Activated naive CD4-positive, alpha-beta T cell treated with anti-CD3 and anti-CD28 coated beads, Interleukin-2, amount 10 ng/mL, durations not matched to agents 7 days and 5 days (primary cell): ENCODE results near the gene OST4.
"Not testable (repeated sequence)": the region's sequence is repeated elsewhere in the genome, so short reads cannot be mapped to it uniquely, and the experiment has no call there.

ENCODE experiments used
- CTCF ChIA-PET: fragments of 350-600 bp; sonication (Branson Sonifier 250); formaldehyde crosslinking; loops from one replicate; lab custom pipeline; 2021; ENCODE audit warnings: antibody characterized with exemption; lab: Charles Lee
- DNase-seq: peaks from one replicate; pipeline ENCODE4 v3.0.0-alpha.2; 2020
- H3K27ac Mint-ChIP-seq: one replicate; pipeline ENCODE4 v1.8.0; 2021; ENCODE audit warnings: mild to moderate bottlenecking, moderate library complexity, mixed read lengths
- H3K27me3 Mint-ChIP-seq: one replicate; pipeline ENCODE4 v1.8.0; 2021; ENCODE audit warnings: mild to moderate bottlenecking, mixed read lengths
- H3K36me3 Mint-ChIP-seq: one replicate; pipeline ENCODE4 v1.8.0; 2021; ENCODE audit warnings: mixed read lengths
- H3K4me1 Mint-ChIP-seq: one replicate; pipeline ENCODE4 v1.8.0; 2021; ENCODE audit warnings: mixed read lengths
- H3K4me3 Mint-ChIP-seq: one replicate; pipeline ENCODE4 v1.8.0; 2021; ENCODE audit warnings: mild to moderate bottlenecking, moderate library complexity, mixed read lengths
- H3K9me3 Mint-ChIP-seq: one replicate; pipeline ENCODE4 v1.8.0; 2021; ENCODE audit warnings: mixed read lengths

Gene OST4

DNA sequence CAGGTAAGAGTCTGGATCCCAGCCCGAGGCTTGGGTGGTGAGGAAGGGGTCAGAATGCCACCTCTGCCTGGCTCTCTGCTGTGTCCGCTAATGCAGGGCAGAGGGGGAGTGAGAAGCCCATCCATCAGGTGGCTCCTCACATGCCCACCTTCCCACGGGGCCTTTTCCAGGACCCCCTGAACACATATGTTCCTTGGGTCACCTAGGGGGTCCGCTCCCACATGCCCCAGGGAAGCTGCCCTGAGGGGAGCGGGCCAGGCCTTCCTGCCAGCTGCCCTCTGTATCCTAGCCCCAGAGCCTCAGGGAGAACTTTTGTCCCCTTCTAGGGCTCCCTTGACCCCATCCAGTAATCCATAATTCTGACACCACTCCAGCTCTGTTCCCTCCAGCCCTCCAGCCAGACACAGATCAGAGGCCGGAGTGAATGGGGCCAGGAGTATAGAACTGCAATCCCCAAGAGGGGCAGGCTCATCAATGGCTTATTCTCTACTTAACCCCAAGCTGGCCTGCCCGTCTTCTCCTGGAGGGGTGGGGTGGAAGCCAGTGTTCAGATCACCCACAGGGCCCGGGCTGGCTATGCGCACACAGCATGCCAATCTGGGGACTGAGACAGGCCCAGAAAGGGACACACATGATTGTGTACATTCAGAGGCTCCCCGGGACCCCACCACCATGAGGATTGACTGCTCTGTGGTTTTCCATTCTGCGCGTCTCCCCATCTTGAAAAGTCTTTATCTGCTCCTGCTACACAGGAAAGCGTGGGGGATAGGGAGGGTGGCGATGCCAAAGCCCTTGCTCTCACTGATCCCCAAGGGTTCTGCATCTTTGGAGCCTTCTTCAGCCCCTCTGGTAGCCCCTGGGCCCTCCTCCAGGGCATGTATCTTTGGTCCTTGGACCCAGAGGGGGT lies 8.0 kb upstream of the OST4 start:
- CTCF ChIA-PET: interaction anchor here (0.7 to 0.9 kb wide), 2 partner anchors 29 to 697 kb away, joined by 3 to 4 read pairs; no protein-coding TSS in a partner anchor
- Mint-ChIP-seq H3K27me3 (peaks cover 12% of the 10 kb centered on the region), H3K4me1 (peaks cover 52% of the 10 kb centered on the region)

DNA sequence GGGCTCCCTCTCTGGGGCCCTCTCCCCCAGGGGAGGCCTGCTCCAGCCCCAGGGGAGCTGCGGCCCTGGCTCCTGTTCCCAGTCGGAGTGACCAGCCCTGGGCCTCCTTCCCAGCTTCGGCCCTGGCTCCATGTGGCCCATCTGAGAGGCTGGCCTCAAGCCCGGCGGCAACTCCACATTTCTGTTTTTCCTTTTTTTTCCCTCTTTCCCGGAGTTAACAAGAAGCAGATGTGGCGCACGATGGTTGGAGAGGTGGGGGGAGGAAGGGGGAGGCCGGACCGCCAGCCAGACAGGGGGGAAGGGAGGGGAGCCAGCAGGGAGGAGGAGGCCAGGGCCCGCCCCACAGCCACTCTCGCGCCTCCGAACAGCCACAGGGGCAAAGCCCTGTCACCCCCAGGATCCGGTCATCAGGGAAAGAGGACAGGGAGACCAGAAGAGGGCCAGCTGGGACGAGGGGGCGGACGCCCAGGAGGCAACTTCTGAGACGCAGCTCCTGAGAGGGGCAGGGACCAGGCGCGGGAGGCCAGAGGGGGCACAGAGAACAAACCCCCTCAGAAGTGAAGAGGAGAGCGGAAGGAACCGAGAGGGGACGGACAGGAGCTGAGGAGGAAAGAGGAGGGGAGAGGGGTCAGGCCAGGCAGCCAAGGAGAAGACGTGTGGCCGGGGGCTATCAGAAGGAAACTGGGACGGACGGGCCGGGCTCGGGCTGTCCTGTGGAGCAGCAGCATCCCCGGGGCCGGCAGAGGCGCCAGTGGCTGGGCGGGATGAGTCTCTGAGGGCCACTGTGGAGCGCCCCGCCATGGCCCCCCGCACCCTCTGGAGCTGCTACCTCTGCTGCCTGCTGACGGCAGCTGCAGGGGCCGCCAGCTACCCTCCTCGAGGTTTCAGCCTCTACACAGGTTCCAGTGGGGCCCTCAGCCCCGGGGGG lies 7.1 kb upstream of the OST4 start, which contains the start of gene EMILIN1:
Gene EMILIN1, plus strand, starts transcription at position 349 of the 928 bp plus-strand sequence. Its CDS starts 451 bp downstream, at position 800.
- CTCF ChIA-PET: interaction anchor here (0.7 to 0.9 kb wide), 2 partner anchors 28 to 684 kb away, joined by 3 to 4 read pairs; no protein-coding TSS in a partner anchor
- DNase-seq: no peak
- H3K4me1 Mint-ChIP-seq: peaks cover 56% of the 10 kb centered on the region
- no peaks in the 10 kb centered on the region for H3K9me3 Mint-ChIP-seq
- peaks cover 2% of the 10 kb centered on the region for H3K36me3 Mint-ChIP-seq
- no peak within 1 kb of the TSS for H3K4me3 Mint-ChIP-seq
- no peak within 1 kb of the TSS for H3K27ac Mint-ChIP-seq
- peaks cover 12% of the 10 kb centered on the region for H3K27me3 Mint-ChIP-seq

More for the DNA sequence above, 8.0 kb upstream of the OST4 start:
- Mint-ChIP-seq H3K9me3 (no peaks in the 10 kb centered on the region), H3K27ac (peak overlapping the region; percentile 82), H3K36me3 (peaks cover 2% of the 10 kb centered on the region), H3K4me3 (no peak overlapping the region)
- no peak for DNase-seq

DNA sequence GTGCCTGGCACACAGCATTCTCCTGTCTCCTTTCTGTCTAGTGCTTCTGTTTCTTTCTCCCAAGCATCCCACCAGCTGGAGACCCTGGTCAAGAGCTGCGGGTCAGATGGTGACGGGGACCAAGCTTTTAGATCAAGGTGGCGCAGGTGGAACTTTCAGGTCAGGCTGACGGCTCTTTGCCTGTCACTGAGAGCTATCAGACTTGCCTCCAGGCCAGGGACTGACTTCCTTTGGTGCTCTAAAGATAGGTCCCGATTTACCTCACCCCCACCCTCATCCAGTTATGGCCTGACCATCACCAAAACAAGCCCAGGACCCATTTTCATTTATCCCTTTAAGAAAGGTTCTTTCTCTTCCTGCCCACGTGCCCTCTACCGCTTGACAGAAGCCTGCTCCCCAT lies 5.8 kb upstream of the OST4 start:
- CTCF ChIA-PET: no interaction called here
- Mint-ChIP-seq H3K27ac (peak overlapping the region; percentile 2), H3K9me3 (no peaks in the 10 kb centered on the region), H3K4me1 (peaks cover 62% of the 10 kb centered on the region), H3K4me3 (no peak overlapping the region), H3K36me3 (peaks cover 2% of the 10 kb centered on the region), H3K27me3 (peaks cover 12% of the 10 kb centered on the region)
- DNase-seq: no peak

DNA sequence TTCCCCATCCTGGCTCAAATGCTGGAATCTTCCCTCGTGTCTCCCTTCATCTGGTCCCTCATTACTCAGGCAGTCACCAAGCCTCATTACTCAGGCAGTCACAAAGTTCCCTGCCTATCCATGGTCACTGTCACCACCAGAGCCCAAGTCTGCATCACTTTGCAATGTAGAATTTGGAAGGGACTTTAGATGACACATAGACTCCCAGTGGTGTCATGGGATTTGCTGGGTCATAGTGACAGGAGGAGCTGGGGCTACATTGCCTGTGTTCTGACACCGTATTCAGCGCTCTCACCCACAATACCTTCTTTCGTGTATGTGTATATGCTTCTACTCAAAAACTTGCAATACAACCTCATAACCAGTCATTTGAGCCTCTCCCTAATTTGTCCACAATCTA lies 4.9 kb upstream of the OST4 start:
- CTCF ChIA-PET: no interaction called here
- Mint-ChIP-seq H3K27me3 (peaks cover 12% of the 10 kb centered on the region), H3K36me3 (peaks cover 2% of the 10 kb centered on the region), H3K4me1 (peaks cover 60% of the 10 kb centered on the region), H3K9me3 (no peaks in the 10 kb centered on the region), H3K27ac (peak overlapping the region; percentile 13), H3K4me3 (no peak overlapping the region)
- no peak for DNase-seq

DNA sequence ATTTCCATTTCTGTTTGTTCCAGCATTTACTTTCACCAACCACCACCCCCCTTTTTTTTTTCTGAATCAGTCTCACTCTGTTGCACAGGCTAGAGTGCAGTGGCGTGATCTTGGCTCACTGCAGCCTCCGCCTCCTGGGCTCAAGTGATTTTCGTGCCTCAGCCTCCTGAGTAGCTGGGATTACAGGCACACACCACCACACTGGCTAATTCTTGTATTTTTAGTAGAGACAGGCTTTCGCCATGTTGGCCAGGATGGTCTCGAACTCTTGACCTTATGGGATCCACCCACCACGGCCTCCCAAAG lies 4.1 kb upstream of the OST4 start:
- CTCF ChIA-PET, H3K4me3 Mint-ChIP-seq: not testable (repeated sequence)
- H3K4me1 Mint-ChIP-seq: peaks cover 58% of the 10 kb centered on the region

DNA sequence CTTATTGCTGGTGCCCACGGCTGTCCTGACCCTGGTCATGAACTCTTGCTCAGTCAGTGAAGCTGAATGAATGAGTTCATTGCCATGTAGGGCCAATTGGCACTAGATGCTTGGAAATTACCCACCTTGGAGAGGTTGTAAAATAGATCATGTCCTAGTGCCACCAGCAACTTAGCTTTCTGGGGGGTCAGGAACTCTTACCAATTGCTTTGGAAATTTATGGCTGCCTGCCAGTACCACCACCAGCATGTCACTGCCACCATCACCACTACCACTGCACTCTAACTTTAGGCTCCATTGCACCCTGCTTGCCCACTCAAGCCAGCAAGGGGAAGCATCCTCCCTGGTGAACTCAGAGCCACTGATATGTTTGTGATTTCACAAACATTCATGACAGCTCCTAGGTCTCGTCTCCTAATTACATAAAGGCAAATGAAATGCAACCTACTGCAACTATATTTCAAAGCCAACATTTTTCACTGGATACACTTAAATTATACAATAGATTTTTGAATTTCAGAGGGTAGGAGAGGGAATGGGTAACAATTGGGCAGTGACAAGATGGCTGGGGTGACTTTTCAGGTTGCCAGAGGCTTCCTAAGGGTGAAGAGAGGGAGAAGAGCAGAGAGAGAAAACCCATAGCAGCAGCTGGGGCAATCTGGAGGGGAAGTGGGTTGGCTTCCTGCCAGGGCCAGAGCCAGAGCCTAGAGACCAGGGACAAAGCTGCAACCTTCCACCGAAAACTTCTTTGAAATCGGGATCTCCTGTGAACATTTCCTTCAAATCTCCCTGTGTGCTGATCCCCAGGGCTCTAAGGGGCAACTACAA lies 3.5 kb upstream of the OST4 start:
- Mint-ChIP-seq H3K4me1 (peaks cover 58% of the 10 kb centered on the region), H3K27ac (peak overlapping the region; percentile 90), H3K36me3 (peaks cover 10% of the 10 kb centered on the region), H3K9me3 (no peaks in the 10 kb centered on the region), H3K4me3 (no peak overlapping the region), H3K27me3 (peaks cover 12% of the 10 kb centered on the region)
- CTCF ChIA-PET: interaction anchor here (1.4 to 1.8 kb wide), 2 partner anchors 9 to 11 kb away, joined by 4 to 5 read pairs; no protein-coding TSS in a partner anchor
- DNase-seq: peak; percentile 69

More for the DNA sequence above, 4.1 kb upstream of the OST4 start:
- peak overlapping the region; percentile 90 for H3K27ac Mint-ChIP-seq
- H3K27me3 Mint-ChIP-seq: peaks cover 12% of the 10 kb centered on the region
- H3K36me3 Mint-ChIP-seq, H3K9me3 Mint-ChIP-seq: not testable (repeated sequence)
- DNase-seq: peak; percentile 40

DNA sequence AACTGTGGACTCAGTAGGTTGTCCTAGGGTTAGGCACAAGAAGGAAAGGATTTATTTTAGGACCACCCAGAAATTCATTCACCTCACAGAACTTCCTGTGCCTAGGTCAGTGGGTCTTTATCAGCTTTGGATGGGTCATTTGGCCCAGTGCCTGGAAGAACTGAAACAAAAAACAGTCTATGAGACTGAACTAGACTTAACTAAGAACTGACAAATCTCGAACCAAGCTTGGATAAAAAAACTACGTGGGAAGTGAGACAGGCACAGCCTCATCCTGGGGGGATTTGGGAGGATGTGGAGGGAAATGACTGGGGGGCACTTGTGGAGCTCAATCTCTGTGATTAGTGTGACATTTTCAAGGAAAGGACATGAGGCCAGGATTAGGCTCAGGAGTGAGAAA lies 2.3 kb upstream of the OST4 start:
- Mint-ChIP-seq H3K27me3 (peaks cover 12% of the 10 kb centered on the region), H3K4me1 (peaks cover 70% of the 10 kb centered on the region), H3K27ac (peak overlapping the region; percentile 3), H3K9me3 (no peaks in the 10 kb centered on the region), H3K36me3 (peaks cover 22% of the 10 kb centered on the region), H3K4me3 (no peak overlapping the region)
- CTCF ChIA-PET: interaction anchor here (1.4 to 1.8 kb wide), 2 partner anchors 10 to 12 kb away, joined by 4 to 5 read pairs; no protein-coding TSS in a partner anchor
- no peak for DNase-seq

DNA sequence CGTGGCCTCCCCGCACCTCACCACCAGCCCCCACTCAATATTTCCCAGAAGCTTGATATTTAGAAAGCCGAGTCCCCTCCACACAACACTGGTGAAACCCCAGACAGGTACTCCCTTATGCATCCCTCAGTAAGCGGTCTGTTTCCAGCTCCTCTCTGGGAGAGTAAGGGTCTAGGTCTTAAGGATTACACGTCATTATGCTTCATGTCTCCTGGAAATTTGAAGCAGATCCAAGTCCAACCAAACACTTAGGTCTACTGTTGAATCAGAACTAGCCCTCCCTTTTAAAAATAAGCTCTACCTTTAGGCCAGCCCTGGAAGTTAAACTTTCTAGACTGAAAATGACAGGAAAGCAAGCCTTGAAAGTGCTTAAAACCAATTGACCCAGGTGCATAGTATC lies 1.5 kb upstream of the OST4 start:
- Mint-ChIP-seq H3K4me1 (peaks cover 78% of the 10 kb centered on the region), H3K27ac (peak overlapping the region; percentile 47)

DNA sequence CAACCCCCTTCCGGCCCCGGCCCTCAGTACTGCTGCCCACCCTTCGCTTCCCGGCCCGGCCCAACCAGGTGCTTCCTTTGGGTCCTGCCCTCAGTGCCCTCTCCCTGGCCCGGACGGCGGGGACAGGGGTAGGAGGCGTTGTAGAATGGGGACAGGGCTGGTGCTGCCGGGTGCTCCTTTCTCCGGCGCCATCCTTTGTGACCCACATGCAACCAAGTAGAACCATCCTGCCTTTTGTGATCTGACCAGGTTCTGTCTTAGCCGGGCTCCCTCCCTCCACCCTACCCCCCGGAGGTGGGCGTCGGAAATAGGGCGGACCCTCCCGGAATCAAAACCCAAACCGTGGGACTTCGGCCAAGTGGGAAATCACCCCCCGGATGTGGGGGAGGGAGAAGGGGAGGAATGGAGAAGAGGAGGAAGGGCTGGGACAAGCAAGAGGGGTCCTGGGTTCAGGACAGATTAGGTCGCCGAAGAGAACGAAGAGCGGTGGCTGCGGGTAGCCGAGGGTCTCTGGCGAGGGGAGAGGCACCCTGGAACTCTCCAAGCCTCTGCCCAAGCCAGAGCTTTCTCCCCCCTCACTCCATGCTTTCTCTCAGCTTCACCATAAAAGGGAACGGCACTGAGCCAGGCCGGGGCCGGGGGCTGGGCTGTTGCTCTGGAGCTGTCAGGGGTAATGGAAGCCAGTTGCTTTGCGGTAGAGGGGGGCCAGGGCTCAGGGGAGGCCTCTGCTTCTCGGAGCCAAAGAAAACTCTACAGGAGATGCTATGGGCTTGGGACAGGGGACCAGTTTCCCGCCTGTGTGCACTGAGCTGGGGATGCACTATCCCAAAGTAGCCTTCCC lies 756 bp upstream of the OST4 start:
- Mint-ChIP-seq H3K27me3 (peaks cover 8% of the 10 kb centered on the region), H3K27ac (peak overlapping the region; percentile 85), H3K9me3 (no peaks in the 10 kb centered on the region), H3K4me1 (peaks cover 80% of the 10 kb centered on the region), H3K4me3 (peak overlapping the region; percentile 78), H3K36me3 (peaks cover 36% of the 10 kb centered on the region)
- no peak for DNase-seq
- CTCF ChIA-PET: interaction anchor here (1.1 to 1.6 kb wide), 3 partner anchors 9 to 21 kb away, joined by 4 to 6 read pairs (median 5); partner anchors contain the start of gene AGBL5

More for the DNA sequence above, 1.5 kb upstream of the OST4 start:
- Mint-ChIP-seq H3K4me3 (peak overlapping the region; percentile 78), H3K27me3 (peaks cover 12% of the 10 kb centered on the region), H3K9me3 (no peaks in the 10 kb centered on the region), H3K36me3 (peaks cover 31% of the 10 kb centered on the region)
- CTCF ChIA-PET: interaction anchor here (1.1 kb wide), 1 partner anchor 8 kb away, joined by 4 read pairs; no protein-coding TSS in a partner anchor
- DNase-seq: no peak

DNA sequence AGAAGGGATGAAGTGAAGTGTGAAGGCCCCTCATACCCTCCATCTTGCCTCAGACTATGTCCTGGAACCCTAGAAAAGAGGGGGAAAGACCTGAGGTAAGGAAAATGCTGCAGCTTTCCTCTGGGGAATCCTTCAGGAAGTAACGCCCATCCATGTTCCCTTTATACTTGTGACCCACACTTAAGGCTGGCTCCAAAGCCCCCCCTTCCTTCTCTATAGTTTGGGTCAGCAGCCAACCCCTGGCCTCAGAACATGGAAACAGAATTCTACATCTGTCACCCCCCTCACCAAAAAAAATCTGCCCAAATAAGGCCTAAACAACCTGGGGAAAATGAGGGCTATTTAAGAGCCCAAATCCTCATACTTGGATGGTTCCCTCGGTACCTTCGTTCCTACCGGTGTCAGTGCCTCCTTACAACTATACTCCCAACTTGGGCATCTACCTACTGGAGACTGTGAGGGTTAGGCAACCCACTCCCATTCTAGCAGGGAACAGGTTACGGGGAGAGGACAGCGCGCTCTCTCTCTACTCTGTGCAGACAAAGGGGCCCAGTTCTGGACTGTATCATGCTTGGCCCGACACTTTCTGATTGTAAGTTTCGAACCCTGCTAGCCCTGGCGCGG lies 689 bp downstream of the OST4 start:
- no peak for DNase-seq

DNA sequence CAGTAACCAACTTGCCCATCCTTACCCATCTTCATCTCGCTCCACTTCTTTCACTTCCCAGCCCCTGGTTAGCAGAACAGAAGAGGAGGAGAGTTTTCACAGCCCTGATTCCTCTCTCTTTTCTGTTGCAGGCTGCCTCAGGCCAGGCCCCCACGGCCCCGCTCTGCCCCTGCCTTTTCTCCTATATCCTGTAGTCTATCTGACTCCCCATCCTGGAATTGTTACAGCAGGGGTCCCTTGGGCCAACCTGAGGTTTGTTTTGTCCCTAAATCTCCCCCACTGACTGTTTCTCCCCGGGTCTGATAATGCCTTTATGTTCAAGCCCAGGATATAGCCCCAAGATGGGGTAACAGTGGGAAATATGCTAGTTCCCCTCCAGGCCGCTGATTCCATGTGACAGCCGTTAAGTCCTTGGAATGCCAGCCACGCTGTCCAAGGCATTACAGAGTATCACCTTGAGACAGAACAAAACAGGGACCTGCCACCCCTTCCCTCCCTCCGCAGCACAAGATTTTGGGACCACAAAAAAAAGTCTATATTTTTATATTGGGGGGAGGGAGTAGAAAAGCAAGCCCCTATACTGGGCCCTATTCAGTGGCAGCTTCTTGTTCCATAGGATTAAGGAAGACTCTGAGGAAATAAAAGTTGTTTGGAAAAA lies 1.4 kb downstream of the OST4 start:
- peaks cover 68% of the 10 kb centered on the region for H3K4me1 Mint-ChIP-seq
- H3K27me3 Mint-ChIP-seq: no peaks in the 10 kb centered on the region
- peaks cover 46% of the 10 kb centered on the region for H3K36me3 Mint-ChIP-seq
- CTCF ChIA-PET: no interaction called here
- no peak for DNase-seq
- peak overlapping the region; percentile 98 for H3K27ac Mint-ChIP-seq
- peak overlapping the region; percentile 99 for H3K4me3 Mint-ChIP-seq
- no peaks in the 10 kb centered on the region for H3K9me3 Mint-ChIP-seq

More for the DNA sequence above, 689 bp downstream of the OST4 start:
- H3K4me1 Mint-ChIP-seq: peaks cover 71% of the 10 kb centered on the region
- peak overlapping the region; percentile 99 for H3K4me3 Mint-ChIP-seq
- peaks cover 40% of the 10 kb centered on the region for H3K36me3 Mint-ChIP-seq
- CTCF ChIA-PET: interaction anchor here (1.0 to 1.6 kb wide), 3 partner anchors 10 to 109 kb away, joined by 3 to 6 read pairs (median 5); partner anchors contain the start of gene AGBL5
- no peaks in the 10 kb centered on the region for H3K9me3 Mint-ChIP-seq
- no peaks in the 10 kb centered on the region for H3K27me3 Mint-ChIP-seq
- H3K27ac Mint-ChIP-seq: peak overlapping the region; percentile 98

DNA sequence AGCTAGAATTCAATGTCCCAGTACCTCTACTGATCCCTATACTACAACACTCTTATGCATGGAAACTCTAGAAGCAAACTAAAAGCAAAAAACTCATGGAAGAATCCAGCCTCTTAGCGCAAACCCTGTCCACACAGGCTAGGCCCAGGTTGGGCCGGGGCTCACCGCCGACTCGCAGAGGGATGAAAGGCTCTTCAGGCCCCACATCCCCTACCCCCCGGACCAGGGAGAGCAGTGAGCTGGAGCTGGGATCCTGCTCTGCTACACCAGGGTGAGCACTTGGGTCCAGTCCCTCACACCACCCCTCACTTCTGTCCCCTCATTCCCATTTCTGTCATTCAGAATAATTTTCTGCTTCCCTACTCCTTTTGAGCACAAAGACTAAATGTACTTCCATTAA lies 2.0 kb downstream of the OST4 start:
- H3K27ac Mint-ChIP-seq: no peak overlapping the region
- CTCF ChIA-PET: interaction anchor here (0.8 kb wide), 1 partner anchor 11 kb away, joined by 3 read pairs; no protein-coding TSS in a partner anchor
- no peak for DNase-seq
- H3K4me3 Mint-ChIP-seq: peak overlapping the region; percentile 99
- no peaks in the 10 kb centered on the region for H3K27me3 Mint-ChIP-seq
- no peaks in the 10 kb centered on the region for H3K9me3 Mint-ChIP-seq
- peaks cover 62% of the 10 kb centered on the region for H3K4me1 Mint-ChIP-seq
- H3K36me3 Mint-ChIP-seq: peaks cover 49% of the 10 kb centered on the region
